Measurements from ENCODE around the gene PDLIM7.

DNA sequence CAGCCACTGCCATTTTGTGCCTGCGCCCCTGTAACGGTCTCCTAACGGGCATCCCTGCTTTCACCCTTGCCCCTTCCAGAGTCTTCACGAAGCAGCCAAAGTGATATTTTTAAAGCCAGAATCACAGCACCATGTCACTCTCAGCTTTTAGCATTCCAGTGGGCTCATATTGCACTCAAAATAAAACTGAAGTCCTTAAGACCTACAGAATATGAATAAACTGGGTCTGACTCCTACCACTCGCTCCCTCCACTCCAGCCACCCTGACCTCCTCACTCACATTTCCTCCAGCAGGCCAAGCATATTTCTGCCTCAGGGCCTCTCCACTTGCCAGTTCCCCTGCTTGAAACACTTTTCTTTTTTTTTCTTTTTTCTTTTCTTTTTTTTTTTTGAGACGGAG, 2.4 kb upstream of the PDLIM7 start:
- TF ChIP-seq POLR2A (IDR thresholded peaks at IDR 0.05), result no peak
- TF ChIP-seq, protein P1, sequence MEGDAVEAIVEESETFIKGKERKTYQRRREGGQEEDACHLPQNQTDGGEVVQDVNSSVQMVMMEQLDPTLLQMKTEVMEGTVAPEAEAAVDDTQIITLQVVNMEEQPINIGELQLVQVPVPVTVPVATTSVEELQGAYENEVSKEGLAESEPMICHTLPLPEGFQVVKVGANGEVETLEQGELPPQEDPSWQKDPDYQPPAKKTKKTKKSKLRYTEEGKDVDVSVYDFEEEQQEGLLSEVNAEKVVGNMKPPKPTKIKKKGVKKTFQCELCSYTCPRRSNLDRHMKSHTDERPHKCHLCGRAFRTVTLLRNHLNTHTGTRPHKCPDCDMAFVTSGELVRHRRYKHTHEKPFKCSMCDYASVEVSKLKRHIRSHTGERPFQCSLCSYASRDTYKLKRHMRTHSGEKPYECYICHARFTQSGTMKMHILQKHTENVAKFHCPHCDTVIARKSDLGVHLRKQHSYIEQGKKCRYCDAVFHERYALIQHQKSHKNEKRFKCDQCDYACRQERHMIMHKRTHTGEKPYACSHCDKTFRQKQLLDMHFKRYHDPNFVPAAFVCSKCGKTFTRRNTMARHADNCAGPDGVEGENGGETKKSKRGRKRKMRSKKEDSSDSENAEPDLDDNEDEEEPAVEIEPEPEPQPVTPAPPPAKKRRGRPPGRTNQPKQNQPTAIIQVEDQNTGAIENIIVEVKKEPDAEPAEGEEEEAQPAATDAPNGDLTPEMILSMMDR (IDR thresholded peaks at IDR 0.05), result no peak
